WTC11 (cell line): Measurements from ENCODE around the gene EPYC. TPM values are rescaled to one million over a fixed set of nuclear protein-coding genes. Genes with fewer than 3 reads are reported as not detected.

Experiments used
- ATAC-seq: fragments of 200-7000 bp; cut with Tn5 transposase; 2 replicates; pipeline ENCODE4 v1.10.0; 2021; ENCODE audit warnings: mild to moderate bottlenecking, moderate library complexity
- CTCF ChIA-PET: fragments of 300-600 bp; sonication (Branson Sonifier 250); formaldehyde crosslinking; loops from one replicate; lab custom pipeline; 2021; ENCODE audit warnings: antibody characterized with exemption; lab: Charles Lee
- POLR2A ChIA-PET: fragments of 350-600 bp; sonication (Branson Sonifier 250); formaldehyde crosslinking; loops from one replicate; lab custom pipeline; 2021; ENCODE audit warnings: antibody characterized with exemption; lab: Charles Lee
- DNase-seq: peaks from one replicate; pipeline ENCODE4 v3.0.0; 2021; ENCODE audit warnings: low spot score
- H3K27ac Mint-ChIP-seq: 2 replicates; pipeline ENCODE4 v1.8.0; 2021; ENCODE audit warnings: mixed read lengths
- H3K27me3 Mint-ChIP-seq: 2 replicates; pipeline ENCODE4 v1.8.0; 2021; ENCODE audit warnings: low read depth, mild to moderate bottlenecking, moderate library complexity, mixed read lengths
- H3K36me3 Mint-ChIP-seq: 2 replicates; pipeline ENCODE4 v1.8.0; 2021; ENCODE audit warnings: mixed read lengths
- H3K4me1 Mint-ChIP-seq: 2 replicates; pipeline ENCODE4 v1.8.0; 2022; ENCODE audit warnings: mixed read lengths
- H3K4me3 Mint-ChIP-seq: 2 replicates; pipeline ENCODE4 v1.8.0; 2021; ENCODE audit warnings: mild to moderate bottlenecking, moderate library complexity, mixed read lengths
- H3K9me3 Mint-ChIP-seq: 2 replicates; pipeline ENCODE4 v1.8.0; 2021; ENCODE audit warnings: mixed read lengths
- CBFB ChIP-seq: sonication (generic); formaldehyde crosslinking; IDR thresholded peaks from 2 replicates; pipeline ENCODE4 v1.8.1; 2022; ENCODE audit warnings: mild to moderate bottlenecking, low read depth, missing genetic modification reagents
- EMX1 ChIP-seq: fragments of 250-450 bp; sonication (Bioruptor Pico); IDR thresholded peaks from 2 replicates; pipeline ENCODE4 v1.8.0; 2021; ENCODE audit warnings: mild to moderate bottlenecking
- FOXK1 ChIP-seq: sonication (generic); formaldehyde crosslinking; IDR thresholded peaks from 2 replicates; pipeline ENCODE4 v1.8.0; 2022; ENCODE audit warnings: mild to moderate bottlenecking, moderate library complexity, missing genetic modification reagents
- GABPB1 ChIP-seq: sonication (generic); formaldehyde crosslinking; IDR thresholded peaks from 2 replicates; pipeline ENCODE4 v1.8.1; 2023; ENCODE audit warnings: mild to moderate bottlenecking, missing genetic modification reagents
- KAT7 ChIP-seq: sonication (generic); formaldehyde crosslinking; IDR thresholded peaks from 2 replicates; pipeline ENCODE4 v1.8.1; 2023; ENCODE audit warnings: missing genetic modification reagents, mild to moderate bottlenecking, borderline replicate concordance
- NFATC4 ChIP-seq: fragments of 250-450 bp; sonication (Bioruptor Pico); IDR thresholded peaks from 2 replicates; pipeline ENCODE4 v1.9.0; 2021; ENCODE audit warnings: mild to moderate bottlenecking
- NR3C1 ChIP-seq: sonication (generic); formaldehyde crosslinking; conservative IDR thresholded peaks from 2 replicates; pipeline ENCODE4 v1.8.1; 2023; ENCODE audit warnings: low read depth, mild to moderate bottlenecking, missing genetic modification reagents
- RELA ChIP-seq: sonication (generic); formaldehyde crosslinking; IDR thresholded peaks from 2 replicates; pipeline ENCODE4 v1.8.1; 2022; ENCODE audit warnings: missing genetic modification reagents, mild to moderate bottlenecking, borderline replicate concordance
- RORB ChIP-seq: fragments of 250-450 bp; sonication (Bioruptor Pico); IDR thresholded peaks from 2 replicates; pipeline ENCODE4 v1.9.0; 2021; ENCODE audit warnings: mild to moderate bottlenecking
- SMAD3 ChIP-seq: sonication (generic); formaldehyde crosslinking; IDR thresholded peaks from 2 replicates; pipeline ENCODE4 v1.8.0; 2022; ENCODE audit warnings: missing genetic modification reagents, mild to moderate bottlenecking, borderline replicate concordance
- SP1 ChIP-seq: sonication (generic); formaldehyde crosslinking; conservative IDR thresholded peaks from 2 replicates; pipeline ENCODE4 v1.8.1; 2022; ENCODE audit warnings: missing genetic modification reagents
- TEAD1 ChIP-seq: sonication (generic); formaldehyde crosslinking; IDR thresholded peaks from 2 replicates; pipeline ENCODE4 v1.8.0; 2022; ENCODE audit warnings: mild to moderate bottlenecking, missing genetic modification reagents
- TP53 ChIP-seq: sonication (generic); formaldehyde crosslinking; IDR thresholded peaks from 2 replicates; pipeline ENCODE4 v1.8.1; 2023; ENCODE audit warnings: mild to moderate bottlenecking, missing genetic modification reagents
- ZNF138 ChIP-seq: sonication (generic); formaldehyde crosslinking; conservative IDR thresholded peaks from 2 replicates; pipeline ENCODE4 v1.8.1; 2022; ENCODE audit warnings: mild to moderate bottlenecking, moderate library complexity, missing genetic modification reagents
- ZNF232 ChIP-seq: sonication (generic); formaldehyde crosslinking; IDR thresholded peaks from 2 replicates; pipeline ENCODE4 v1.8.0; 2022; ENCODE audit warnings: mild to moderate bottlenecking, missing genetic modification reagents
- ZNF263 ChIP-seq: sonication (generic); formaldehyde crosslinking; IDR thresholded peaks from 2 replicates; pipeline ENCODE4 v1.8.1; 2022; ENCODE audit warnings: low read depth, mild to moderate bottlenecking, moderate library complexity, missing genetic modification reagents
- ZNF317 ChIP-seq: sonication (generic); formaldehyde crosslinking; IDR thresholded peaks from 2 replicates; pipeline ENCODE4 v1.8.1; 2023; ENCODE audit warnings: low read depth, mild to moderate bottlenecking, moderate library complexity, missing genetic modification reagents, borderline replicate concordance
- ZNF532 ChIP-seq: fragments of 250-450 bp; sonication (Bioruptor Pico); IDR thresholded peaks from 2 replicates; pipeline ENCODE4 v1.9.0; 2021; ENCODE audit warnings: mild to moderate bottlenecking, borderline replicate concordance
- ZNF671 ChIP-seq: fragments of 250-450 bp; sonication (Bioruptor Pico); IDR thresholded peaks from 2 replicates; pipeline ENCODE4 v1.8.0; 2021; ENCODE audit warnings: mild to moderate bottlenecking
- ZSCAN18 ChIP-seq: fragments of 250-450 bp; sonication (Bioruptor Pico); IDR thresholded peaks from 2 replicates; pipeline ENCODE4 v2.1.2; 2022; ENCODE audit warnings: mild to moderate bottlenecking, moderate library complexity
- total RNA-seq: library from RNA; stranded (reverse); gene quantifications from 3 replicates; pipeline ENCODE4 v1.2.3, GENCODE V29; 2021
- TF ChIP-seq, protein P1 (sequence below): sonication (generic); formaldehyde crosslinking; IDR thresholded peaks from 2 replicates; pipeline ENCODE4 v1.8.1; 2022; ENCODE audit warnings: mild to moderate bottlenecking, missing genetic modification reagents, moderate library complexity, borderline replicate concordance
- TF ChIP-seq, protein P2 (sequence below): sonication (generic); formaldehyde crosslinking; IDR thresholded peaks from 2 replicates; pipeline ENCODE4 v1.8.1; 2023; ENCODE audit warnings: mild to moderate bottlenecking, missing genetic modification reagents
- TF ChIP-seq, protein P3 (sequence below): sonication (generic); formaldehyde crosslinking; IDR thresholded peaks from 2 replicates; pipeline ENCODE4 v1.8.1; 2023; ENCODE audit warnings: mild to moderate bottlenecking, missing genetic modification reagents, moderate library complexity

The EPYC gene
- total RNA-seq, 1 experiment from 2014 or later: not detected

DNA sequence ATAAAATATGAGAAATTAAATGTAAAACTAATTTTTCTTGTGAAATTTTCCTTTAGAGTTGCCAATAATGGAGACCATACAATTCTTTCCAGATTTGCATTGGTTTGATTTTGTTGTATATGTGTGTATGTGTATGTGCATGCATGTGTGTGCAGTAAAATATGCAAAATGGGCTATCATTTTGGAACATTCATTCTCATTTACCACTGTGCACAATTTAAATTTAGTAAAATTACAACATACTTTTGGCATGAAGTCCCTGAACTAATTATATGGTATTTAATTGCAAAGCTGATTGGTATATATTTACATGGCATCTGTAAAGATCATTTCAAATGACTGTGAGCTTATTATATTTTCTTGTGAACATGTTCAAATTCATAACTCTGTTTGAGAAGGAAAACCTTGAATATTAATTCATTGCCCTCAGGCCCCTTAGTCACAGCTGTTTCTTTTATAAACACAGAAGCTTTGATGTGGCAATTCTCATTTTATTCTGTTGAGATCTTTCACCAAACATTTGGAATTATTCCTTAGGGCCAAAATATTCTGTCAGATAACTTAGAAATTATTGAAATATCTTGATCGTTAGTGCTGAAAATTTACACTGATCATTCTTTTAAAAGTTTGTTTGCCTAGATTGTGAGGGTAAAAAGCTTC, 35.5 kb upstream of the EPYC start (continued):
- TF ChIP-seq, protein P1, sequence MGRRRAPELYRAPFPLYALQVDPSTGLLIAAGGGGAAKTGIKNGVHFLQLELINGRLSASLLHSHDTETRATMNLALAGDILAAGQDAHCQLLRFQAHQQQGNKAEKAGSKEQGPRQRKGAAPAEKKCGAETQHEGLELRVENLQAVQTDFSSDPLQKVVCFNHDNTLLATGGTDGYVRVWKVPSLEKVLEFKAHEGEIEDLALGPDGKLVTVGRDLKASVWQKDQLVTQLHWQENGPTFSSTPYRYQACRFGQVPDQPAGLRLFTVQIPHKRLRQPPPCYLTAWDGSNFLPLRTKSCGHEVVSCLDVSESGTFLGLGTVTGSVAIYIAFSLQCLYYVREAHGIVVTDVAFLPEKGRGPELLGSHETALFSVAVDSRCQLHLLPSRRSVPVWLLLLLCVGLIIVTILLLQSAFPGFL (CRISPR knock-in tag): no peak
- TF ChIP-seq ZSCAN18 (CRISPR knock-in tag) (no peak), TEAD1 (CRISPR knock-in tag) (no peak), NR3C1 (CRISPR knock-in tag) (no peak), ZNF138 (CRISPR knock-in tag) (no peak), ZNF671 (no peak), ZNF232 (CRISPR knock-in tag) (no peak), CBFB (CRISPR knock-in tag) (no peak)
- TF ChIP-seq, protein P2, sequence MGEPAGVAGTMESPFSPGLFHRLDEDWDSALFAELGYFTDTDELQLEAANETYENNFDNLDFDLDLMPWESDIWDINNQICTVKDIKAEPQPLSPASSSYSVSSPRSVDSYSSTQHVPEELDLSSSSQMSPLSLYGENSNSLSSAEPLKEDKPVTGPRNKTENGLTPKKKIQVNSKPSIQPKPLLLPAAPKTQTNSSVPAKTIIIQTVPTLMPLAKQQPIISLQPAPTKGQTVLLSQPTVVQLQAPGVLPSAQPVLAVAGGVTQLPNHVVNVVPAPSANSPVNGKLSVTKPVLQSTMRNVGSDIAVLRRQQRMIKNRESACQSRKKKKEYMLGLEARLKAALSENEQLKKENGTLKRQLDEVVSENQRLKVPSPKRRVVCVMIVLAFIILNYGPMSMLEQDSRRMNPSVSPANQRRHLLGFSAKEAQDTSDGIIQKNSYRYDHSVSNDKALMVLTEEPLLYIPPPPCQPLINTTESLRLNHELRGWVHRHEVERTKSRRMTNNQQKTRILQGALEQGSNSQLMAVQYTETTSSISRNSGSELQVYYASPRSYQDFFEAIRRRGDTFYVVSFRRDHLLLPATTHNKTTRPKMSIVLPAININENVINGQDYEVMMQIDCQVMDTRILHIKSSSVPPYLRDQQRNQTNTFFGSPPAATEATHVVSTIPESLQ (CRISPR knock-in tag): no peak

- POLR2A ChIA-PET: no interaction called here
- TF ChIP-seq TP53 (CRISPR knock-in tag) (no peak), ZNF138 (CRISPR knock-in tag) (no peak), GABPB1 (CRISPR knock-in tag) (no peak), FOXK1 (CRISPR knock-in tag) (no peak), SP1 (CRISPR knock-in tag) (no peak), SMAD3 (CRISPR knock-in tag) (no peak), ZNF317 (CRISPR knock-in tag) (no peak), EMX1 (CRISPR knock-in tag) (no peak), NFATC4 (CRISPR knock-in tag) (no peak), RORB (CRISPR knock-in tag) (no peak), KAT7 (no peak), RELA (CRISPR knock-in tag) (no peak), ZNF263 (CRISPR knock-in tag) (no peak), ZNF532 (CRISPR knock-in tag) (no peak)
- TF ChIP-seq, protein P3, sequence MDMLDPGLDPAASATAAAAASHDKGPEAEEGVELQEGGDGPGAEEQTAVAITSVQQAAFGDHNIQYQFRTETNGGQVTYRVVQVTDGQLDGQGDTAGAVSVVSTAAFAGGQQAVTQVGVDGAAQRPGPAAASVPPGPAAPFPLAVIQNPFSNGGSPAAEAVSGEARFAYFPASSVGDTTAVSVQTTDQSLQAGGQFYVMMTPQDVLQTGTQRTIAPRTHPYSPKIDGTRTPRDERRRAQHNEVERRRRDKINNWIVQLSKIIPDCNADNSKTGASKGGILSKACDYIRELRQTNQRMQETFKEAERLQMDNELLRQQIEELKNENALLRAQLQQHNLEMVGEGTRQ (CRISPR knock-in tag): no peak
- no peak overlapping the region for H3K4me3 Mint-ChIP-seq
- H3K9me3 Mint-ChIP-seq: no peaks in the 10 kb centered on the region
- H3K27ac Mint-ChIP-seq: no peak overlapping the region
- H3K27me3 Mint-ChIP-seq: no peaks in the 10 kb centered on the region; the same call in 1 of the 2 replicates
- H3K4me1 Mint-ChIP-seq: peaks cover 6% of the 10 kb centered on the region
- no peaks in the 10 kb centered on the region for H3K36me3 Mint-ChIP-seq
- CTCF ChIA-PET: no interaction called here
- DNase-seq: no peak
- no peak for ATAC-seq
These were observed 32.5 kb upstream of the EPYC start for GRCh38 chr12:91037276-91037675.
